Smooth muscle cell (in vitro differentiated cells): ENCODE data around the gene GRM4. TPM values are rescaled to one million over a fixed set of nuclear protein-coding genes. Genes with fewer than 3 reads are reported as not detected.

ENCODE experiments used
- DNase-seq: peaks from one replicate; lab custom pipeline; 2025; ENCODE audit not compliant: unreplicated experiment; lab: John Stamatoyannopoulos, UW
- H2AFZ ChIP-seq: fragments of 200-600 bp; sonication (generic); 2 replicates; pipeline ENCODE4 v1.6.0; 2016; ENCODE audit warnings: antibody characterized with exemption, low read depth, mild to moderate bottlenecking
- H3F3A ChIP-seq: fragments of 200-600 bp; sonication (generic); 2 replicates; pipeline ENCODE4 v1.6.0; 2017; ENCODE audit warnings: antibody characterized with exemption, low read depth
- H3K27ac ChIP-seq: fragments of 200-600 bp; sonication (generic); 2 replicates; pipeline ENCODE4 v1.5.1; 2016; ENCODE audit warnings: low read depth, mild to moderate bottlenecking
- H3K27me3 ChIP-seq: fragments of 200-600 bp; sonication (generic); 2 replicates; pipeline ENCODE4 v1.6.1; 2016; ENCODE audit warnings: low read depth, mild to moderate bottlenecking
- H3K36me3 ChIP-seq: fragments of 200-600 bp; sonication (generic); 2 replicates; pipeline ENCODE4 v1.5.1; 2016; ENCODE audit warnings: low read depth
- H3K4me1 ChIP-seq: fragments of 200-600 bp; sonication (generic); 2 replicates; pipeline ENCODE4 v1.5.1; 2016; ENCODE audit warnings: low read depth
- H3K4me2 ChIP-seq: fragments of 200-600 bp; sonication (generic); 2 replicates; pipeline ENCODE4 v1.6.0; 2016; ENCODE audit warnings: mild to moderate bottlenecking
- H3K4me3 ChIP-seq: fragments of 200-600 bp; sonication (generic); 2 replicates; pipeline ENCODE4 v1.5.1; 2016; ENCODE audit warnings: mild to moderate bottlenecking
- H3K79me2 ChIP-seq: fragments of 200-600 bp; sonication (generic); 2 replicates; pipeline ENCODE4 v1.6.0; 2016; ENCODE audit warnings: low read depth, mild to moderate bottlenecking
- H3K9ac ChIP-seq: fragments of 200-600 bp; sonication (generic); 2 replicates; pipeline ENCODE4 v1.6.0; 2016; ENCODE audit warnings: low read depth
- H3K9me3 ChIP-seq: fragments of 200-600 bp; sonication (generic); replicated peaks from 2 replicates; pipeline ENCODE4 v1.5.1; 2016; ENCODE audit warnings: low read depth
- H4K20me1 ChIP-seq: fragments of 200-600 bp; sonication (generic); 2 replicates; pipeline ENCODE4 v1.6.0; 2016; ENCODE audit warnings: low read depth
- WGBS: methylation state at CpG from one replicate; pipeline ENCODE4 v1.1.7; 2016; ENCODE audit warnings: low lambda C conversion rate; 5-methylcytosine and 5-hydroxymethylcytosine counted together
- polyA plus RNA-seq: library from polyadenylated mRNA; unstranded; fragments of >200 nt; fragmentation: Nextera tagmentation; extraction: Ambion mirVana; gene quantifications from 2 replicates; pipeline ENCODE4 v1.2.1, GENCODE V29; 2016
- total RNA-seq: library from RNA; depleted of rRNA; stranded (reverse); fragments of >200 nt; gene quantifications from 2 replicates; pipeline ENCODE4 v1.2.3, GENCODE V29; 2014
- TF ChIP-seq, protein P1 (sequence below): fragments of 200-600 bp; sonication (generic); IDR thresholded peaks from 2 replicates; pipeline ENCODE4 v1.5.1; 2017; ENCODE audit warnings: borderline replicate concordance, mild to moderate bottlenecking, antibody characterized with exemption; ENCODE audit not compliant: insufficient read depth, poor library complexity, severe bottlenecking

GRM4 gene
- total and polyA plus RNA-seq, 2 experiments from 2014 or later, result 0.21 TPM; not detected in 1

DNA sequence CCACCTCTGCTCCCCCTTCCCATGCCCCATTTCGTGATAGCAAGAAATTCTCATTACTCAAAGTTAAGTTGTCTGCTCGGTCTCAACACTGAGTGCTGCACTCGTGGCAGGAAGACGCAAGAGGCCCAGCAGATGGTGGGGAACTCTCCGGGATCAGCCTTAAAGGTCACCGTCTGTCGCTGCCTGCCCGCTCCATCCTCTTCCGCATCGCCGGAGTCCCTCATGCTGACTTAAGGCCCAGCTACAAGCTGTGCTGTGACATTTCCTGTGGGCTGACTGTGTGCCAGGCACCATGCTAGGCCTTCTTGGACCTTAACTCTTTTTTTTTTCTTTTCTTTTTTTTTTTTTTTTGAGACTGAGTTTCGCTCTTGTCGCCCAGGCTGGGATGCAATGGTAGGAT is 17.8 kb downstream of the GRM4 start:
- Histone ChIP-seq H3K4me3 (no peak overlapping the region), H3K9ac (no peak overlapping the region), H2AFZ (no peak overlapping the region), H3K79me2 (no peaks in the 10 kb centered on the region), H3K27me3 (peaks cover 7% of the 10 kb centered on the region), H3K9me3 (no peaks in the 10 kb centered on the region), H3K4me1 (no peaks in the 10 kb centered on the region), H4K20me1 (no peaks in the 10 kb centered on the region), H3F3A (no peaks in the 10 kb centered on the region), H3K27ac (no peak overlapping the region), H3K36me3 (no peaks in the 10 kb centered on the region), H3K4me2 (no peak overlapping the region)
- WGBS, result 88% methylated on average over 13 of the region's 13 CpGs
- TF ChIP-seq, protein P1, sequence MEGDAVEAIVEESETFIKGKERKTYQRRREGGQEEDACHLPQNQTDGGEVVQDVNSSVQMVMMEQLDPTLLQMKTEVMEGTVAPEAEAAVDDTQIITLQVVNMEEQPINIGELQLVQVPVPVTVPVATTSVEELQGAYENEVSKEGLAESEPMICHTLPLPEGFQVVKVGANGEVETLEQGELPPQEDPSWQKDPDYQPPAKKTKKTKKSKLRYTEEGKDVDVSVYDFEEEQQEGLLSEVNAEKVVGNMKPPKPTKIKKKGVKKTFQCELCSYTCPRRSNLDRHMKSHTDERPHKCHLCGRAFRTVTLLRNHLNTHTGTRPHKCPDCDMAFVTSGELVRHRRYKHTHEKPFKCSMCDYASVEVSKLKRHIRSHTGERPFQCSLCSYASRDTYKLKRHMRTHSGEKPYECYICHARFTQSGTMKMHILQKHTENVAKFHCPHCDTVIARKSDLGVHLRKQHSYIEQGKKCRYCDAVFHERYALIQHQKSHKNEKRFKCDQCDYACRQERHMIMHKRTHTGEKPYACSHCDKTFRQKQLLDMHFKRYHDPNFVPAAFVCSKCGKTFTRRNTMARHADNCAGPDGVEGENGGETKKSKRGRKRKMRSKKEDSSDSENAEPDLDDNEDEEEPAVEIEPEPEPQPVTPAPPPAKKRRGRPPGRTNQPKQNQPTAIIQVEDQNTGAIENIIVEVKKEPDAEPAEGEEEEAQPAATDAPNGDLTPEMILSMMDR, result no peak
- DNase-seq, result no peak

- 81% methylated on average over 3 of the region's 3 CpGs for WGBS
These were observed 19.5 kb downstream of the GRM4 start for GRCh38 chr6:34126419-34126818.

GRCh38 chr6:34125939-34126338 is 19.9 kb downstream of the GRM4 start:
- no peak overlapping the region for H3K4me2 ChIP-seq
- H3K36me3 ChIP-seq, result no peaks in the 10 kb centered on the region
- peaks cover 4% of the 10 kb centered on the region for H3K27me3 ChIP-seq
- no peak for DNase-seq
- H3K9ac ChIP-seq, result no peak overlapping the region
- H3K79me2 ChIP-seq, result no peaks in the 10 kb centered on the region
- no peaks in the 10 kb centered on the region for H4K20me1 ChIP-seq
- peaks cover 4% of the 10 kb centered on the region for H3K4me1 ChIP-seq
- no peaks in the 10 kb centered on the region for H3K9me3 ChIP-seq
- no peak overlapping the region for H3K27ac ChIP-seq
- 95% methylated on average over 3 of the region's 3 CpGs for WGBS
- no peaks in the 10 kb centered on the region for H3F3A ChIP-seq
- H2AFZ ChIP-seq, result no peak overlapping the region
- H3K4me3 ChIP-seq, result no peak overlapping the region
- TF ChIP-seq, protein P1, result no peak

More at GRCh38 chr6:34126419-34126818, 19.5 kb downstream of the GRM4 start:
- TF ChIP-seq, protein P1, result no peak
- no peak overlapping the region for H3K27ac ChIP-seq
- H3K36me3 ChIP-seq, result no peaks in the 10 kb centered on the region
- no peak overlapping the region for H2AFZ ChIP-seq
- H3K4me1 ChIP-seq, result no peaks in the 10 kb centered on the region
- H3F3A ChIP-seq, result no peaks in the 10 kb centered on the region
- H3K27me3 ChIP-seq, result peaks cover 4% of the 10 kb centered on the region
- DNase-seq, result no peak
- H3K4me2 ChIP-seq, result no peak overlapping the region
- H3K79me2 ChIP-seq, result no peaks in the 10 kb centered on the region
- H3K4me3 ChIP-seq, result no peak overlapping the region
- no peak overlapping the region for H3K9ac ChIP-seq
- H3K9me3 ChIP-seq, result no peaks in the 10 kb centered on the region
- H4K20me1 ChIP-seq, result no peaks in the 10 kb centered on the region

DNA sequence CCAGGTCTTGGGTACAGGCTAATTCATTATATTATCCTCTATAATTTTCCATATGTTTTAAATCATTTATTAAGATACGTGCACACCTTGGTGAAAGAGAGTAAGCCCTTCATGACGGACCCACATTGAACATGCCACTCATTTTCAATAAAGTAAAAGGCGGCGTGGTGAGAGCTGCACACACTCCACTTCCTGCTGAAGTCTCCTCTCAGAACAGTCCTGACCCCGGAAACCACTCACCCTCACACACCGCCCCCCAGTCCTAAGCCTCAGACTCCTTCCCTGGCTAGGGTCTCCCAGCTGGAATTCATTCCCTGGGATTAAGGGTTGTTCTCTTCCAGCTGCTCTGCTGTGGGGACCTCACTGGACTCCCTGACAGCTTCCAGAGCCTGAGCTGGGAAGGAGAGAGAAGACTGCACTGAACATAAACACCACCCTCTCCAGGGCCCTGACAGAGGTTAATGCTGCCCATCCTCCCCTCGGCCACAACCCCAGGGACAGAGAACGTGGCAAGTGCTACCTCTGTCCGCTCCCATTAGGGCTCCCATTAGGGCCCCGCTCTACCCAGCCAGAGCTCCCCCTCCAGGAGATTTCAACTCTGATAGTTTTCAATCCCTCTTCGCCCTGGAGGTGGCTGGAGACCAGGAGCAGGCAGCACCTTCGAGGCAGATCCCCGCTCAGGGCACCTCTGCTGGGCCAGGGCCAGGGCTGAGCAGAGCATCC is 24.8 kb downstream of the GRM4 start:
- no peaks in the 10 kb centered on the region for H3F3A ChIP-seq
- H3K9ac ChIP-seq, result no peak overlapping the region
- no peaks in the 10 kb centered on the region for H3K9me3 ChIP-seq
- H3K27me3 ChIP-seq, result peaks cover 4% of the 10 kb centered on the region
- H3K79me2 ChIP-seq, result no peaks in the 10 kb centered on the region
- no peak overlapping the region for H3K27ac ChIP-seq
- H2AFZ ChIP-seq, result no peak overlapping the region
- no peaks in the 10 kb centered on the region for H4K20me1 ChIP-seq
- peaks cover 5% of the 10 kb centered on the region for H3K4me1 ChIP-seq
- DNase-seq, result no peak
- WGBS, result 59% methylated on average over 13 of the region's 13 CpGs
- TF ChIP-seq, protein P1, result no peak
- H3K4me2 ChIP-seq, result no peak overlapping the region
- H3K36me3 ChIP-seq, result no peaks in the 10 kb centered on the region
- H3K4me3 ChIP-seq, result no peak overlapping the region
